Peyer's patch (tissue), 4 donors: Measurements from ENCODE around the gene DCST1.

Experiments used
- POLR2A ChIP-seq, 2 donors: fragments of 450-650 bp; IDR thresholded peaks; one replicate each; pipeline ENCODE4 v1.5.1; 2017; ENCODE audit warnings: antibody characterized with exemption in 2 of 2, mild to moderate bottlenecking in 2 of 2, moderate library complexity in 2 of 2
- TF ChIP-seq, protein P1 (sequence below), 6 experiments: fragments of 450-650 bp in 4 of 6; fragments of 200-600 bp in 2 of 6; sonication (generic) in 1 of 6; IDR thresholded peaks; one replicate each; pipeline ENCODE4 v1.5.1; 2017 to 2019; ENCODE audit warnings: antibody characterized with exemption in 6 of 6, mild to moderate bottlenecking in 3 of 6, moderate library complexity in 1 of 6

DNA sequence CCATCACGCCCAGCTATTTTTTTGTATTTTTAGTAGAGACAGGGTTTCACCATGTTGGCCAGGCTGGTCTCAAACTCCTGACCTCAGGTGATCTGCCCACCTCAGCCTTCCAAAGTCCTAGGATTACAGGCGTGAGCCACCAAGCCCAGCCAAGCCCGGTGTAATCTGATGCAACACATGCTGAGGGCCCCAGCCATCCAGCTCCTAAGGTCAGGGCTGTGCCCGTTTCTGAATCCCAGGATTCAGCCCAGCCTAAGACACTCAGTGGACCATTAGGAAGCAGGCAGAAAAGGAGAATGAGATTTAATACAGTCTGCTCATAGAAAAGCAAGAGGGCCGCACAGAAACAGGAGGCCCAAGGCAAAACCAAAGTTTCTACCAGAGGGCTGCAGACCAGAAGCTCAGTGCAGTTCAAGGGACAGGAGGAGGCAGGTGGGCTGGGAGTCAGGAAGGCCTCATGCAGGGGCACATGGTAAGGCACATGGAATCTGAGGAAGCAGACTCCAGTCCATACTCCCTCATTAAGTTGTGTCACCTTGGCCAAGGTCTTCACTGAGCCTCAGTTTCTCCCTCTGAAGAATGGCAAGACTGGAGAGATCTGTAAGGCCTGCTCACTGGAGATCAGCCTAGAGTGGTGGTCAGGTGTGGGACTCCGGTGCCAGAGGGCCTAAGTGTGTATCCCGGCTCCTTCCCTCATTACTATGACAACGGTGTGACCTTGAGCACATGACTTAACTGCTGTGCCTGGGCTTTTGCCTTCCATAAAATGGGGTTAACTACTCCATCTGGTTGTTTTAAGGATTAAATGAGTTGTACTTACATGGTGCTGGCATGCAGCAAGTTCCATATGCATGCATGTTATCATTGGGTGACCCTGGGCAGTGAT is 15.1 kb downstream of the DCST1 start:
- TF ChIP-seq, protein P1, sequence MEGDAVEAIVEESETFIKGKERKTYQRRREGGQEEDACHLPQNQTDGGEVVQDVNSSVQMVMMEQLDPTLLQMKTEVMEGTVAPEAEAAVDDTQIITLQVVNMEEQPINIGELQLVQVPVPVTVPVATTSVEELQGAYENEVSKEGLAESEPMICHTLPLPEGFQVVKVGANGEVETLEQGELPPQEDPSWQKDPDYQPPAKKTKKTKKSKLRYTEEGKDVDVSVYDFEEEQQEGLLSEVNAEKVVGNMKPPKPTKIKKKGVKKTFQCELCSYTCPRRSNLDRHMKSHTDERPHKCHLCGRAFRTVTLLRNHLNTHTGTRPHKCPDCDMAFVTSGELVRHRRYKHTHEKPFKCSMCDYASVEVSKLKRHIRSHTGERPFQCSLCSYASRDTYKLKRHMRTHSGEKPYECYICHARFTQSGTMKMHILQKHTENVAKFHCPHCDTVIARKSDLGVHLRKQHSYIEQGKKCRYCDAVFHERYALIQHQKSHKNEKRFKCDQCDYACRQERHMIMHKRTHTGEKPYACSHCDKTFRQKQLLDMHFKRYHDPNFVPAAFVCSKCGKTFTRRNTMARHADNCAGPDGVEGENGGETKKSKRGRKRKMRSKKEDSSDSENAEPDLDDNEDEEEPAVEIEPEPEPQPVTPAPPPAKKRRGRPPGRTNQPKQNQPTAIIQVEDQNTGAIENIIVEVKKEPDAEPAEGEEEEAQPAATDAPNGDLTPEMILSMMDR (IDR thresholded peaks at IDR 0.05): no peak
- TF ChIP-seq POLR2A (IDR thresholded peaks at IDR 0.05): no peak
